Measurements from ENCODE around the gene FRAS1. TPM values are rescaled to one million over a fixed set of nuclear protein-coding genes. Genes with fewer than 3 reads are reported as not detected.

Gene FRAS1
- total RNA-seq, 1 donor from 2014 or later: 18.9 TPM

GRCh38 chr4:78560296-78560963, 503.3 kb downstream of the FRAS1 start:
- H3K27me3 Mint-ChIP-seq (ENCODE audit: low read depth): no peaks in the 10 kb centered on the region
- DNase-seq (ENCODE audit: low spot score): no peak
- peak overlapping the region; percentile 54 for H3K27ac Mint-ChIP-seq (ENCODE audit: unreplicated experiment)
- H3K4me1 Mint-ChIP-seq (ENCODE audit: low read depth): peaks cover 46% of the 10 kb centered on the region
- TF ChIP-seq CTCF (IDR thresholded peaks at IDR 0.05): no peak
- no peak overlapping the region for H3K4me3 Mint-ChIP-seq (ENCODE audit: unreplicated experiment)
- no peaks in the 10 kb centered on the region for H3K9me3 Mint-ChIP-seq (ENCODE audit: low read depth)
- peaks cover 3% of the 10 kb centered on the region for H3K36me3 Mint-ChIP-seq (ENCODE audit: low read depth)

- DNase-seq (ENCODE audit: low spot score): no peak
- Mint-ChIP-seq H3K4me1 (ENCODE audit: low read depth) (peaks cover 57% of the 10 kb centered on the region), H3K9me3 (ENCODE audit: low read depth) (no peaks in the 10 kb centered on the region), H3K27me3 (ENCODE audit: low read depth) (no peaks in the 10 kb centered on the region), H3K27ac (ENCODE audit: unreplicated experiment) (peak overlapping the region; percentile 73), H3K4me3 (ENCODE audit: unreplicated experiment) (no peak overlapping the region), H3K36me3 (ENCODE audit: low read depth) (no peaks in the 10 kb centered on the region)
- no peak for TF ChIP-seq CTCF (IDR thresholded peaks at IDR 0.05)
Measured at GRCh38 chr4:78561677-78562076, 504.6 kb downstream of the FRAS1 start.

- H3K4me1 Mint-ChIP-seq (ENCODE audit: low read depth): peaks cover 67% of the 10 kb centered on the region
- DNase-seq (ENCODE audit: low spot score): no peak
- H3K27me3 Mint-ChIP-seq (ENCODE audit: low read depth): no peaks in the 10 kb centered on the region
- no peak for TF ChIP-seq CTCF (IDR thresholded peaks at IDR 0.05)
- no peaks in the 10 kb centered on the region for H3K36me3 Mint-ChIP-seq (ENCODE audit: low read depth)
- no peak overlapping the region for H3K4me3 Mint-ChIP-seq (ENCODE audit: unreplicated experiment)
- no peaks in the 10 kb centered on the region for H3K9me3 Mint-ChIP-seq (ENCODE audit: low read depth)
- peak overlapping the region; percentile 74 for H3K27ac Mint-ChIP-seq (ENCODE audit: unreplicated experiment)
Measured at GRCh38 chr4:78562687-78563086, 505.6 kb downstream of the FRAS1 start.

GRCh38 chr4:78565971-78566372, 508.8 kb downstream of the FRAS1 start:
- Mint-ChIP-seq H3K9me3 (ENCODE audit: low read depth) (no peaks in the 10 kb centered on the region), H3K4me1 (ENCODE audit: low read depth) (peaks cover 86% of the 10 kb centered on the region), H3K27ac (ENCODE audit: unreplicated experiment) (peak overlapping the region; percentile 79), H3K4me3 (ENCODE audit: unreplicated experiment) (no peak overlapping the region), H3K36me3 (ENCODE audit: low read depth) (no peaks in the 10 kb centered on the region), H3K27me3 (ENCODE audit: low read depth) (no peaks in the 10 kb centered on the region)
- TF ChIP-seq CTCF (IDR thresholded peaks at IDR 0.05): no peak
- DNase-seq (ENCODE audit: low spot score): no peak

- DNase-seq (ENCODE audit: low spot score): no peak
- peaks cover 76% of the 10 kb centered on the region for H3K4me1 Mint-ChIP-seq (ENCODE audit: low read depth)
- peak overlapping the region; percentile 45 for H3K27ac Mint-ChIP-seq (ENCODE audit: unreplicated experiment)
- H3K4me3 Mint-ChIP-seq (ENCODE audit: unreplicated experiment): no peak overlapping the region
- H3K36me3 Mint-ChIP-seq (ENCODE audit: low read depth): no peaks in the 10 kb centered on the region
- H3K9me3 Mint-ChIP-seq (ENCODE audit: low read depth): no peaks in the 10 kb centered on the region
- TF ChIP-seq CTCF (IDR thresholded peaks at IDR 0.05): no peak
- no peaks in the 10 kb centered on the region for H3K27me3 Mint-ChIP-seq (ENCODE audit: low read depth)
Measured at GRCh38 chr4:78566834-78567499, 509.8 kb downstream of the FRAS1 start.
